Endothelial cell of umbilical vein (primary cell): ENCODE data around the gene CTF1.

Experiments
- EZH2 ChIP-seq: IDR thresholded peaks from 2 replicates; pipeline ENCODE4 v1.6.1; 2012; ENCODE audit warnings: borderline replicate concordance, low read depth, mild to moderate bottlenecking, moderate library complexity, low read length, inconsistent platforms; ENCODE audit not compliant: severe bottlenecking
- TF ChIP-seq, protein P1 (sequence below), 2 donors: IDR thresholded peaks; 1 replicate in 1 of 2; 2 replicates in 1 of 2; pipeline ENCODE4 v1.5.1; 2011; ENCODE audit warnings: low read length in 2 of 2, mild to moderate bottlenecking in 2 of 2, moderate library complexity in 2 of 2, control low read depth in 1 of 2, inconsistent platforms in 1 of 2, low read depth in 1 of 2; ENCODE audit not compliant: insufficient read depth in 1 of 2; ENCODE audit errors: extremely low read depth in 1 of 2
- TF ChIP-seq, protein P2 (sequence below): IDR thresholded peaks from 2 replicates; pipeline ENCODE4 v1.6.1; 2011; ENCODE audit not compliant: insufficient read depth, insufficient read length

DNA sequence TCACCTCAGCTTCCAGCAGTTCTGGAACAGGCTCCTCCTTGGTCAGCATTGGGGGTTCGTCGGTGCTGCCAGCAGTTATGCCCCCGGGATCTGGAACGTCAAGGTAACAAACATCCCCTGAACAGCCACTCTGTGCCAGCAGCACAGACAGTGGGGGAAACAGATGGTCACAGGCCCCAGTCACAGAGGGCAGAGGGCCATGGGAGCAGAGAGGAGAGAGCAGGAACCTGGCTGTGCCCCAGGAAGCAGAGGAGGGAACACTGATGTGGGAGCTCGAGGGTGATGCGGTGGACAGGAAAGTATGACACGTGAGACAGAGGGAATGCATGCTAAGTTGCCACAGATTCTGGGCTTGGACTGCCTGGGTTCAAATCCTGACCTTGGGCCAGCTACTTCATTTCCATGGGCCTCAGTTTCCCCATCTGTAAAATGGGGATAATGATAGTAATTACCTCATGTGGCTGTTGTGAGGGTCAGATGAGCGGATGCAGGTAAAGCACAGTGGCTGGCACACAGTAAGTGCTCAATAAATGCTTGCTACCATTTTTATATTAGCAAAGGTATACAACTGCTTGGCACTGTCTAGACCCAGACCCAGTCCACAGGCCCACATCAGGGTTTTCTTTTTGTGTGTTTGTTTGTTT lies 7.4 kb upstream of the CTF1 start:
- TF ChIP-seq, protein P1, sequence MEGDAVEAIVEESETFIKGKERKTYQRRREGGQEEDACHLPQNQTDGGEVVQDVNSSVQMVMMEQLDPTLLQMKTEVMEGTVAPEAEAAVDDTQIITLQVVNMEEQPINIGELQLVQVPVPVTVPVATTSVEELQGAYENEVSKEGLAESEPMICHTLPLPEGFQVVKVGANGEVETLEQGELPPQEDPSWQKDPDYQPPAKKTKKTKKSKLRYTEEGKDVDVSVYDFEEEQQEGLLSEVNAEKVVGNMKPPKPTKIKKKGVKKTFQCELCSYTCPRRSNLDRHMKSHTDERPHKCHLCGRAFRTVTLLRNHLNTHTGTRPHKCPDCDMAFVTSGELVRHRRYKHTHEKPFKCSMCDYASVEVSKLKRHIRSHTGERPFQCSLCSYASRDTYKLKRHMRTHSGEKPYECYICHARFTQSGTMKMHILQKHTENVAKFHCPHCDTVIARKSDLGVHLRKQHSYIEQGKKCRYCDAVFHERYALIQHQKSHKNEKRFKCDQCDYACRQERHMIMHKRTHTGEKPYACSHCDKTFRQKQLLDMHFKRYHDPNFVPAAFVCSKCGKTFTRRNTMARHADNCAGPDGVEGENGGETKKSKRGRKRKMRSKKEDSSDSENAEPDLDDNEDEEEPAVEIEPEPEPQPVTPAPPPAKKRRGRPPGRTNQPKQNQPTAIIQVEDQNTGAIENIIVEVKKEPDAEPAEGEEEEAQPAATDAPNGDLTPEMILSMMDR (IDR thresholded peaks at IDR 0.05; ENCODE audit: extremely low read depth in 1 of 2, insufficient read depth in 1 of 2, low read depth in 1 of 2, low read length in 2 of 2), result no peak
- no peak for TF ChIP-seq EZH2
- TF ChIP-seq, protein P2, sequence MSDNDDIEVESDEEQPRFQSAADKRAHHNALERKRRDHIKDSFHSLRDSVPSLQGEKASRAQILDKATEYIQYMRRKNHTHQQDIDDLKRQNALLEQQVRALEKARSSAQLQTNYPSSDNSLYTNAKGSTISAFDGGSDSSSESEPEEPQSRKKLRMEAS, result no peak
